Caco-2 (cell line): Measurements from ENCODE around the gene EGFL8. TPM values are rescaled to one million over a fixed set of nuclear protein-coding genes. Genes with fewer than 3 reads are reported as not detected.
A peak's percentile ranks its signal among the peaks of the same experiment; 100 is the strongest.

Experiments
- BruUV-seq: library from RNA; stranded (reverse); fragments of 400-500 nt; replicated peaks from 2 replicates; lab custom pipeline; 2021; lab: Mats Ljungman, UMichigan
- CTCF ChIA-PET: fragments of 300-600 bp; sonication (Branson Sonifier 250); formaldehyde crosslinking; loops from one replicate; lab custom pipeline; 2022; ENCODE audit warnings: antibody characterized with exemption; lab: Charles Lee
- POLR2A ChIA-PET: fragments of 300-600 bp; sonication (Branson Sonifier 250); formaldehyde crosslinking; loops from one replicate; lab custom pipeline; 2022; ENCODE audit warnings: antibody characterized with exemption; lab: Charles Lee
- DNase-seq, 2 experiments: peaks; one replicate each; pipeline versions ENCODE4 v3.0.0 to v3.0.0-alpha.2; 2020 to 2022
- H3K27me3 ChIP-seq: replicated peaks from 2 replicates; pipeline ENCODE4 v1.6.0; 2011; ENCODE audit warnings: low read length; ENCODE audit not compliant: control insufficient read depth, insufficient read depth
- H3K36me3 ChIP-seq: 2 replicates; pipeline ENCODE4 v1.5.1; 2011; ENCODE audit warnings: low read length; ENCODE audit not compliant: control insufficient read depth, insufficient read depth
- H3K4me1 ChIP-seq: fragments of 250-450 bp; sonication (Bioruptor Pico); 2 replicates; pipeline ENCODE4 v1.5.1; 2020; ENCODE audit warnings: mild to moderate bottlenecking
- H3K4me3 ChIP-seq: 2 replicates; pipeline ENCODE4 v1.5.1; 2011; ENCODE audit warnings: low read depth, mild to moderate bottlenecking, control low read depth, low read length
- H3K9me3 ChIP-seq: fragments of 250-450 bp; sonication (Bioruptor Pico); 2 replicates; pipeline ENCODE4 v1.5.1; 2020; ENCODE audit warnings: mild to moderate bottlenecking, moderate library complexity
- H3K27ac Mint-ChIP-seq: one replicate; pipeline ENCODE4 v1.8.0; 2022; ENCODE audit warnings: mixed read lengths; ENCODE audit not compliant: unreplicated experiment
- H3K27me3 Mint-ChIP-seq: one replicate; pipeline ENCODE4 v1.8.0; 2022; ENCODE audit warnings: mixed read lengths; ENCODE audit not compliant: insufficient read depth, unreplicated experiment
- H3K36me3 Mint-ChIP-seq: one replicate; pipeline ENCODE4 v1.8.0; 2022; ENCODE audit warnings: mild to moderate bottlenecking, mixed read lengths; ENCODE audit not compliant: insufficient read depth, unreplicated experiment
- H3K4me1 Mint-ChIP-seq: one replicate; pipeline ENCODE4 v1.8.0; 2022; ENCODE audit warnings: low read depth, mixed read lengths; ENCODE audit not compliant: unreplicated experiment
- H3K4me3 Mint-ChIP-seq: one replicate; pipeline ENCODE4 v1.8.0; 2022; ENCODE audit warnings: mild to moderate bottlenecking, moderate library complexity, mixed read lengths; ENCODE audit not compliant: unreplicated experiment
- H3K9me3 Mint-ChIP-seq: one replicate; pipeline ENCODE4 v1.8.0; 2022; ENCODE audit warnings: mixed read lengths; ENCODE audit not compliant: unreplicated experiment
- CTCF ChIP-seq, 2 experiments: fragments of 200-600 bp in 1 of 2; IDR thresholded peaks; 1 replicate in 1 of 2; 2 replicates in 1 of 2; pipeline versions ENCODE4 v1.5.1 to v1.8.0; 2011 to 2022; ENCODE audit warnings: antibody characterized with exemption in 1 of 2, control low read depth in 1 of 2, inconsistent platforms in 1 of 2, low read depth in 1 of 2, low read length in 1 of 2, mild to moderate bottlenecking in 1 of 2, moderate library complexity in 1 of 2; ENCODE audit not compliant: insufficient read depth in 1 of 2, severe bottlenecking in 1 of 2, unreplicated experiment in 1 of 2
- intact Hi-C: fragments of 100-400 bp; cut with micrococcal nuclease; formaldehyde crosslinking; loops from one replicate; pipeline ENCODE4 v1.10.0; 2022; ENCODE audit not compliant: unreplicated experiment
- total RNA-seq: library from RNA; stranded (reverse); gene quantifications from 2 replicates; pipeline ENCODE4 v1.2.3, GENCODE V29; 2022

EGFL8 gene
- total RNA-seq, 1 experiment from 2014 or later: 45.0 TPM

- intact Hi-C loops: no loop called here
- Histone ChIP-seq H3K4me1 (peaks cover 21% of the 10 kb centered on the region), H3K4me3 (peak overlapping the region; percentile 62), H3K27me3 (no peaks in the 10 kb centered on the region), H3K9me3 (no peaks in the 10 kb centered on the region), H3K36me3 (peaks cover 2% of the 10 kb centered on the region; the same call in 1 of the 2 replicates)
- peak overlapping the region; percentile 90 for H3K27ac Mint-ChIP-seq
- DNase-seq: no peak
- no peaks in the 10 kb centered on the region for H3K27me3 Mint-ChIP-seq
- peak overlapping the region; percentile 83 for H3K4me3 Mint-ChIP-seq
- H3K36me3 Mint-ChIP-seq: peaks cover 35% of the 10 kb centered on the region
- ChIA-PET POLR2A (no interaction called here), CTCF (no interaction called here)
- BruUV-seq: no TSS peak
- no peaks in the 10 kb centered on the region for H3K9me3 Mint-ChIP-seq
- H3K4me1 Mint-ChIP-seq: peaks cover 23% of the 10 kb centered on the region
- TF ChIP-seq CTCF (IDR thresholded peaks at IDR 0.05; ENCODE audit: insufficient read depth in 1 of 2, low read depth in 1 of 2, low read length in 1 of 2, severe bottlenecking in 1 of 2, unreplicated experiment in 1 of 2): no peak
These were observed 24.8 kb downstream of the EGFL8 start for GRCh38 chr6:32189069-32189741.

- Histone ChIP-seq H3K27me3 (no peaks in the 10 kb centered on the region), H3K4me1 (peaks cover 19% of the 10 kb centered on the region), H3K9me3 (no peaks in the 10 kb centered on the region), H3K4me3 (peak overlapping the region; percentile 62), H3K36me3 (peaks cover 2% of the 10 kb centered on the region; the same call in 1 of the 2 replicates)
- intact Hi-C loops: loop anchor here (1.0 to 10.0 kb wide), 2 partner anchors 11 to 775 kb away; partner anchors contain the start of genes BRD2 and RNF5
- Mint-ChIP-seq H3K4me3 (peak overlapping the region; percentile 83), H3K27ac (peak overlapping the region; percentile 90), H3K9me3 (no peaks in the 10 kb centered on the region), H3K27me3 (no peaks in the 10 kb centered on the region), H3K4me1 (peaks cover 25% of the 10 kb centered on the region), H3K36me3 (peaks cover 32% of the 10 kb centered on the region)
- TF ChIP-seq CTCF (IDR thresholded peaks at IDR 0.05; ENCODE audit: insufficient read depth in 1 of 2, low read depth in 1 of 2, low read length in 1 of 2, severe bottlenecking in 1 of 2, unreplicated experiment in 1 of 2): no peak
- DNase-seq: no peak
- POLR2A ChIA-PET: no interaction called here
- CTCF ChIA-PET: interaction anchor here (0.7 kb wide), 1 partner anchor 18 kb away, joined by 3 read pairs; no protein-coding TSS in a partner anchor
- no TSS peak for BruUV-seq
These were observed 25.3 kb downstream of the EGFL8 start for GRCh38 chr6:32189742-32190053.

GRCh38 chr6:32190054-32190851 is 25.9 kb downstream of the EGFL8 start, which contains the start of gene PBX2:
TSS of gene PBX2 (minus strand) at chr6:32190202. CDS start at chr6:32189915, 287 bp downstream.
- H3K27me3 ChIP-seq: no peaks in the 10 kb centered on the region
- intact Hi-C loops: loop anchor here (1.0 to 10.0 kb wide), 2 partner anchors 12 to 775 kb away; partner anchors contain the start of genes BRD2 and RNF5
- POLR2A ChIA-PET: interaction anchor here (0.6 to 0.8 kb wide), 3 partner anchors 13 to 782 kb away, joined by 4 to 5 read pairs (median 5); partner anchors contain the start of gene ATF6B
- peaks cover 30% of the 10 kb centered on the region for H3K4me1 Mint-ChIP-seq
- H3K9me3 ChIP-seq: no peaks in the 10 kb centered on the region
- TSS peak; percentile 95 for BruUV-seq
- H3K4me3 ChIP-seq: peak within 1 kb of the TSS; percentile 62
- CTCF ChIA-PET: interaction anchor here (0.7 to 1.2 kb wide), 3 partner anchors 13 to 73 kb away, joined by 3 read pairs; no protein-coding TSS in a partner anchor
- H3K27ac Mint-ChIP-seq: peak within 1 kb of the TSS; percentile 90
- H3K36me3 Mint-ChIP-seq: peaks cover 35% of the 10 kb centered on the region
- peak; percentile 71 to 87 for DNase-seq
- TF ChIP-seq CTCF (IDR thresholded peaks at IDR 0.05; ENCODE audit: insufficient read depth in 1 of 2, low read depth in 1 of 2, low read length in 1 of 2, severe bottlenecking in 1 of 2, unreplicated experiment in 1 of 2): no peak
- peak within 1 kb of the TSS; percentile 83 for H3K4me3 Mint-ChIP-seq
- no peaks in the 10 kb centered on the region for H3K27me3 Mint-ChIP-seq
- H3K4me1 ChIP-seq: peaks cover 19% of the 10 kb centered on the region
- no peaks in the 10 kb centered on the region for H3K9me3 Mint-ChIP-seq
- H3K36me3 ChIP-seq: peaks cover 2% of the 10 kb centered on the region; the same call in 1 of the 2 replicates
